ENCODE results near the gene PIK3CB.

PIK3CB gene

GRCh38 chr3:138768125-138768524 lies 66.6 kb downstream of the PIK3CB start (continued):
- TF ChIP-seq ZNF341 (tag by site-specific recombination; IDR thresholded peaks at IDR 0.05; ENCODE audit: low read depth) (no peak), ZNF610 (tag by site-specific recombination; IDR thresholded peaks at IDR 0.05; ENCODE audit: borderline replicate concordance) (peak; percentile 49; the same call in 1 of the 2 replicates), ZBTB48 (tag by site-specific recombination; IDR thresholded peaks at IDR 0.05) (no peak)

DNA sequence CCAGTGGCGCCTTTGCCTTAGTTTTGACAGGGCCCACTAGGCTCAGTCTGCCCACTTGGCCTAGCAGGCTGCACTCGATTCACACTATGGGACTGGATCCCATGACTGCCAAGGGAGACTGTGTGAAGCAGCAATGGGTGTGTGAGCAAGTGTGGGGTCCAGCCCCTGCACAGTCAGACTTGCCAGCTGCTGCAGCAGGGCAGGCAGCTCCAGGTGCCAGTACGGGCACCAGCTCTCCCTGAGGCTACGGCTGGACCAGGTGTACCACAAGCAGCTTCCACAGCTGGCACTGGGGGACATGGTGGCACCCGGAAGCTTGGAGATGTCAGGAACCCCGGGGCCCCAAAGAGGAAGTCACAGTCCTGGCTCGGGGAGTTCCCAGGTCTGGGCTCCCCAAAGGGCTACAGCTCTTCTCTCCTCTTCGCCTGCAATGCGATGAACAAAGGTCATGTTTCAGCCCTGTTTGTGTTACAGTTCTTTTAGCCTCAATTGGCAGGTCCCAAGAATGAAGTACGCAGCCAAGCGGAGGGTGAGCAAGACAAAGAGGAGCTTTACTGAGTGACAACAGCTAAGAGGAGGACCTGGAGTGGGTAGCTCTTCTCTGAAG lies 67.1 kb downstream of the PIK3CB start:
- peaks cover 0 to 15% of the 10 kb centered on the region in 2 experiments; a peak in 1 of 3 replicates for H3K36me3 ChIP-seq (ENCODE audit: control insufficient read depth in 2 of 2, insufficient read depth in 1 of 2, low read length in 2 of 2)
- H3K4me1 ChIP-seq (ENCODE audit: control insufficient read depth, insufficient read depth, low read length), result no peaks in the 10 kb centered on the region
- POLR2A ChIA-PET, result interaction anchor here (0.5 kb wide), 1 partner anchor 73 kb away, joined by 3 read pairs; no protein-coding TSS in a partner anchor
- H3K27ac ChIP-seq (ENCODE audit: extremely low read depth, low read depth, low read length), result no peak overlapping the region
- TF ChIP-seq ZNF571 (tag by site-specific recombination; IDR thresholded peaks at IDR 0.05), result no peak
- CTCF ChIA-PET, result interaction anchor here (0.6 kb wide), 1 partner anchor 157 kb away, joined by 3 read pairs; no protein-coding TSS in a partner anchor
- H3K4me3 ChIP-seq (ENCODE audit: low read depth, low read length), result no peak overlapping the region
- no peaks in the 10 kb centered on the region for H3K9me3 ChIP-seq (ENCODE audit: control insufficient read depth, insufficient read depth, low read depth, low read length)

DNA sequence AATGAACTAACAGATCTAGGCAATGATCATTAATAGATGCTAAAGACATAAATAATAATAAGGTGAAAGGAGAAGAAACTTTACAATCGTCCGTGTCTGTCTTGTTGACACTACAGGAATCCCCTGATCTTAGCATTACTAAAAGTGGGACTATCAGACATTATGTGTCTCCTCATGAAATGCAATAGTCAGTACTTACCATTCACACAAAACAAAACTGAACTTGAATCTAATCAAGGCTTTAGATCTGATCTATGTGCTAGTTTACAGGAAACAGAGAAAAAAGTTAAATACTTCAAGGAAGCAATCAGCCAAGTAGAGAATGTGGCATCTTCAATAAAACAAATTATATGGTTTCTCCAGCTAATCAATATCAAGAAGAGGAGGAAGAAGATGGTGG lies 73.7 kb downstream of the PIK3CB start:
- POLR2A ChIA-PET, result no interaction called here
- Histone ChIP-seq H3K27ac (ENCODE audit: extremely low read depth, low read depth, low read length) (no peak overlapping the region), H3K4me3 (ENCODE audit: low read depth, low read length) (no peak overlapping the region), H3K9me3 (ENCODE audit: control insufficient read depth, insufficient read depth, low read depth, low read length) (no peaks in the 10 kb centered on the region), H3K36me3 (ENCODE audit: control insufficient read depth in 2 of 2, insufficient read depth in 1 of 2, low read length in 2 of 2) (no peaks in the 10 kb centered on the region), H3K4me1 (ENCODE audit: control insufficient read depth, insufficient read depth, low read length) (no peaks in the 10 kb centered on the region)
- TF ChIP-seq ZNF791 (tag by site-specific recombination; IDR thresholded peaks at IDR 0.05), result no peak
- no peak for TF ChIP-seq ZNF558 (tag by site-specific recombination; IDR thresholded peaks at IDR 0.05)
- no peak for TF ChIP-seq HOXD13 (CRISPR knock-in tag; IDR thresholded peaks at IDR 0.05; ENCODE audit: borderline replicate concordance)
- no peak for TF ChIP-seq ZEB2 (tag by site-specific recombination; IDR thresholded peaks at IDR 0.05)
- TF ChIP-seq ZNF140 (tag by site-specific recombination; IDR thresholded peaks at IDR 0.05), result no peak
- no peak for TF ChIP-seq GLI2 (tag by site-specific recombination; IDR thresholded peaks at IDR 0.05; ENCODE audit: borderline replicate concordance, low read depth)
- TF ChIP-seq ZBTB26 (tag by site-specific recombination; optimal IDR thresholded peaks at IDR 0.05), result no peak
- no peak for TF ChIP-seq KLF9 (tag by site-specific recombination; IDR thresholded peaks at IDR 0.05; ENCODE audit: low read depth)
- TF ChIP-seq ZFHX2 (tag by site-specific recombination; conservative IDR thresholded peaks at IDR 0.05), result no peak
- TF ChIP-seq ZNF391 (tag by site-specific recombination; IDR thresholded peaks at IDR 0.05; ENCODE audit: borderline replicate concordance, low read depth), result no peak
- TF ChIP-seq, protein P1, sequence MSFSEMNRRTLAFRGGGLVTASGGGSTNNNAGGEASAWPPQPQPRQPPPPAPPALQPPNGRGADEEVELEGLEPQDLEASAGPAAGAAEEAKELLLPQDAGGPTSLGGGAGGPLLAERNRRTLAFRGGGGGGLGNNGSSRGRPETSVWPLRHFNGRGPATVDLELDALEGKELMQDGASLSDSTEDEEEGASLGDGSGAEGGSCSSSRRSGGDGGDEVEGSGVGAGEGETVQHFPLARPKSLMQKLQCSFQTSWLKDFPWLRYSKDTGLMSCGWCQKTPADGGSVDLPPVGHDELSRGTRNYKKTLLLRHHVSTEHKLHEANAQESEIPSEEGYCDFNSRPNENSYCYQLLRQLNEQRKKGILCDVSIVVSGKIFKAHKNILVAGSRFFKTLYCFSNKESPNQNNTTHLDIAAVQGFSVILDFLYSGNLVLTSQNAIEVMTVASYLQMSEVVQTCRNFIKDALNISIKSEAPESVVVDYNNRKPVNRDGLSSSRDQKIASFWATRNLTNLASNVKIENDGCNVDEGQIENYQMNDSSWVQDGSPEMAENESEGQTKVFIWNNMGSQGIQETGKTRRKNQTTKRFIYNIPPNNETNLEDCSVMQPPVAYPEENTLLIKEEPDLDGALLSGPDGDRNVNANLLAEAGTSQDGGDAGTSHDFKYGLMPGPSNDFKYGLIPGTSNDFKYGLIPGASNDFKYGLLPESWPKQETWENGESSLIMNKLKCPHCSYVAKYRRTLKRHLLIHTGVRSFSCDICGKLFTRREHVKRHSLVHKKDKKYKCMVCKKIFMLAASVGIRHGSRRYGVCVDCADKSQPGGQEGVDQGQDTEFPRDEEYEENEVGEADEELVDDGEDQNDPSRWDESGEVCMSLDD (tag by site-specific recombination; IDR thresholded peaks at IDR 0.05), result no peak
- no peak for TF ChIP-seq ZNF155 (tag by site-specific recombination; IDR thresholded peaks at IDR 0.05)
- TF ChIP-seq ZNF670 (tag by site-specific recombination; IDR thresholded peaks at IDR 0.05; ENCODE audit: low read depth), result no peak
- no peak for TF ChIP-seq ZNF510 (tag by site-specific recombination; IDR thresholded peaks at IDR 0.05; ENCODE audit: insufficient replicate concordance)
- CTCF ChIA-PET, result interaction anchor here (1.8 kb wide), 1 partner anchor 155 kb away, joined by 6 read pairs; no protein-coding TSS in a partner anchor

Measured in HEK293 (cell line).